ENCODE data around the gene TEX13B.
A peak's percentile ranks its signal among the peaks of the same experiment; 100 is the strongest.

The TEX13B gene

DNA sequence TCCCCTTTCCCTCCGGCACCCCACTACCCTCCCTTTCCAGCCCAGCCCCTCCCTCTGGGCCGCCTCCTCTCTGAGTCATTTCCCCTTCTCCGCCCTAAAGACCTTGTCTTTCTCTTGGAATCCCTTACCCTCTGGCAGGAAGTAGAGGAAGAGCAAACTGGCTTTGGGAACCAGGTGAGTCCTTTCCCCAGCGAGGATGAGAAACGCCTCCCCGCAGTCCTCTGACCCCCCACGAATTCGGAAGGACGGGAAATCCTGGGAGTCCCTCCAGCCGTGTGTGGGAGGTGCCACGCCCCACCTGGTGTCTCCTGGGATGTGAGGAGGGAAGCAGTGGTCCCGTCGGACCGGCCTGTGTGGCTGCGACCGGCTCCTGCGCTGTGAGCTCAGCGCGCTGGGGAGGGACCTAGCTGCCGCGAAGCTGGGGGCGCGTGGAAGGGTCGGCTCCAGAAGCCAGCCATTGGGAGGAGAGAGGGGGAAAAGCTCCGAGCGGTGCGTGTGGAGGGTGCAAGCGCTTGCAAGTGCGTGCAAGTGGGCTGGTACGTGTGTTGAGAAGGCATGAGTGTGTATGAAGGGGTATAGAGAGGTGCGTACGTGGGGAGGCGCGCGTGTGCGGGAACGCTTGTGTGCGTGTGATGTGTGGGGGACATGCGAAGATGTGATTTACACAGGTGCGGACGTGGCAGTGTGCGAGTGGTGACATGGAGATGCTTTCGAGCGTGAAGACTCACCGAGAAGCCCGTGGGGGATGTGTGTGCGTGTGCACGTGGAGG lies 46.3 kb downstream of the TEX13B start:
- Histone ChIP-seq H3K27me3 (ENCODE audit: control insufficient read depth, insufficient read depth, low read length) (peaks cover 4% of the 10 kb centered on the region), H3K36me3 (ENCODE audit: control insufficient read depth, insufficient read depth, low read length) (peaks cover 17% of the 10 kb centered on the region), H3K9ac (ENCODE audit: low read depth, low read length) (peak overlapping the region; percentile 65), H3K27ac (ENCODE audit: low read depth, low read length) (peak overlapping the region; percentile 63), H3K4me1 (ENCODE audit: control insufficient read depth, insufficient read depth, low read length) (peaks cover 15% of the 10 kb centered on the region), H3K4me3 (ENCODE audit: low read depth, low read length) (peak overlapping the region; percentile 77), H3K9me3 (ENCODE audit: control insufficient read depth, insufficient read depth, low read length) (no peaks in the 10 kb centered on the region)

DNA sequence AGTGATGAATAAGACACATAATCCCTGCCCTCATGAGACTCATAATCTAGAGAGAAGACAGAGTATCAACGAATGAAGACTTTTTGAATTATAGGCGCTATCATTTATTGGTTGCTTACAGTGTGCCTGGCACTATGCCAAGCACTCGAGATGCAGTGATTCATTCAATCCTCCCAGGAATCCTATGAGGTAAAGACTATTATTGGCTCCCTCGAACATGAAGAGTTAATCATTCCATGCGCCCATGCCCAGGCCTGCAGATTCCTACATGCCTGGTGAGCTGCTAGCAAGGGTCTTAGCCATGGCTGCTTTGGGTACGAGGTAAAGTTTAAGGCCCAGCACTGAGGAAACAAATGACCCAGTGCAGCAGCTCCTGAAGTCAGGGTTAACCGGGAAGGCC lies 47.0 kb downstream of the TEX13B start:
- Histone ChIP-seq H3K27me3 (ENCODE audit: control insufficient read depth, insufficient read depth, low read length) (peaks cover 4% of the 10 kb centered on the region), H3K27ac (ENCODE audit: low read depth, low read length) (no peak overlapping the region), H3K9me3 (ENCODE audit: control insufficient read depth, insufficient read depth, low read length) (no peaks in the 10 kb centered on the region), H3K36me3 (ENCODE audit: control insufficient read depth, insufficient read depth, low read length) (peaks cover 14% of the 10 kb centered on the region), H3K4me1 (ENCODE audit: control insufficient read depth, insufficient read depth, low read length) (peaks cover 15% of the 10 kb centered on the region), H3K9ac (ENCODE audit: low read depth, low read length) (no peak overlapping the region), H3K4me3 (ENCODE audit: low read depth, low read length) (peak overlapping the region; percentile 77)

DNA sequence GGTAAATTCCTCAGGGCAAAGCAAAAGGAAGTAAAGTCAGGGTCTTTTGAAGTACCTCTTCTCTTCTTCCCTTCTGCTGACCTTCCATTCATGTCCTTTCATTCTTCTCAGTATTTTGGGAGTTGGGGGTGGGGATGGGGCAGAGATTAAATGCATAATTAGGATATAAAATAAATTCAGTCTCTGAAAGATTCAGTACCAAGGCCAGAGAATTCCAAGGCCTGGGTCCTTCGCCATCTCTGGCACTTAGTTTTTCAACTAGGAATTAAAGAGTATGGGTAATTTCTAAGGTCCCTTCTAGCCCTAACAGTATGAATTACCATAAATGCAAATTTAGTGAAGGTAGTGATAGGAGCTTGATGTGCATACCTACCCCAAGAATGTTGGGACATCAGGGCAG lies 47.9 kb downstream of the TEX13B start:
- peaks cover 8% of the 10 kb centered on the region for H3K27me3 ChIP-seq (ENCODE audit: control insufficient read depth, insufficient read depth, low read length)
- no peak overlapping the region for H3K4me3 ChIP-seq (ENCODE audit: low read depth, low read length)
- no peak overlapping the region for H3K9ac ChIP-seq (ENCODE audit: low read depth, low read length)
- H3K9me3 ChIP-seq (ENCODE audit: control insufficient read depth, insufficient read depth, low read length), result no peaks in the 10 kb centered on the region
- peaks cover 15% of the 10 kb centered on the region for H3K4me1 ChIP-seq (ENCODE audit: control insufficient read depth, insufficient read depth, low read length)
- no peak overlapping the region for H3K27ac ChIP-seq (ENCODE audit: low read depth, low read length)
- H3K36me3 ChIP-seq (ENCODE audit: control insufficient read depth, insufficient read depth, low read length), result peaks cover 11% of the 10 kb centered on the region

Measured in HUES48 (cell line).